ENCODE measurements around the gene RNASET2.

- TF ChIP-seq CTCF (IDR thresholded peaks at IDR 0.05; ENCODE audit: poor library complexity) (no peak), EZH2phosphoT487 (IDR thresholded peaks at IDR 0.05; ENCODE audit: low read depth, severe bottlenecking, unreplicated experiment) (no peak)
These were observed 43.5 kb upstream of the RNASET2 start for GRCh38 chr6:166999884-167000253.

All from hepatocyte (in vitro differentiated cells).